Measurements from ENCODE around the gene SMAD3.

SMAD3 gene

GRCh38 chr15:67043939-67044771 is 21.2 kb upstream of the SMAD3 start:
- Histone ChIP-seq H4K20me1 (ENCODE audit: insufficient read depth, low read length) (no peaks in the 10 kb centered on the region), H2AFZ (ENCODE audit: low read depth, low read length) (no peak overlapping the region), H3K4me1 (ENCODE audit: insufficient read depth, low read length) (no peaks in the 10 kb centered on the region), H3K27me3 (ENCODE audit: insufficient read depth, low read length, poor library complexity) (peaks cover 3% of the 10 kb centered on the region), H3K9me3 (ENCODE audit: insufficient read depth, low read length, severe bottlenecking) (no peaks in the 10 kb centered on the region), H3K36me3 (ENCODE audit: insufficient read depth, low read length) (no peaks in the 10 kb centered on the region), H3K79me2 (ENCODE audit: insufficient read depth, low read length) (no peaks in the 10 kb centered on the region), H3K9ac (ENCODE audit: low read depth, low read length) (no peak overlapping the region), H3K27ac (ENCODE audit: low read length) (no peak overlapping the region), H3K4me3 (ENCODE audit: low read depth in 1 of 2, low read length in 2 of 2) (no peak overlapping the region), H3K4me2 (ENCODE audit: insufficient read depth, low read length) (no peak overlapping the region)
- DNase-seq (no peak), ATAC-seq (ENCODE audit: insufficient read depth, low read depth) (no peak)
- TF ChIP-seq CTCF (IDR thresholded peaks at IDR 0.05; ENCODE audit: borderline replicate concordance, extremely low read depth, low read length, poor library complexity, severe bottlenecking) (no peak), EZH2 (IDR thresholded peaks at IDR 0.05; ENCODE audit: borderline replicate concordance, low read depth, low read length, severe bottlenecking) (no peak)

- H3K4me3 ChIP-seq (ENCODE audit: low read depth in 1 of 2, low read length in 2 of 2), result no peak overlapping the region
- no peak overlapping the region for H3K4me2 ChIP-seq (ENCODE audit: insufficient read depth, low read length)
- no peak for TF ChIP-seq EZH2 (IDR thresholded peaks at IDR 0.05; ENCODE audit: borderline replicate concordance, low read depth, low read length, severe bottlenecking)
- TF ChIP-seq CTCF (IDR thresholded peaks at IDR 0.05; ENCODE audit: borderline replicate concordance, extremely low read depth, low read length, poor library complexity, severe bottlenecking), result no peak
- H3K4me1 ChIP-seq (ENCODE audit: insufficient read depth, low read length), result no peaks in the 10 kb centered on the region
- H3K9me3 ChIP-seq (ENCODE audit: insufficient read depth, low read length, severe bottlenecking), result no peaks in the 10 kb centered on the region
- H3K27ac ChIP-seq (ENCODE audit: low read length), result no peak overlapping the region
- H2AFZ ChIP-seq (ENCODE audit: low read depth, low read length), result no peak overlapping the region
- no peak for DNase-seq
- ATAC-seq (ENCODE audit: insufficient read depth, low read depth), result no peak
- no peak overlapping the region for H3K9ac ChIP-seq (ENCODE audit: low read depth, low read length)
- H4K20me1 ChIP-seq (ENCODE audit: insufficient read depth, low read length), result no peaks in the 10 kb centered on the region
- no peaks in the 10 kb centered on the region for H3K79me2 ChIP-seq (ENCODE audit: insufficient read depth, low read length)
- H3K27me3 ChIP-seq (ENCODE audit: insufficient read depth, low read length, poor library complexity), result no peaks in the 10 kb centered on the region
- no peaks in the 10 kb centered on the region for H3K36me3 ChIP-seq (ENCODE audit: insufficient read depth, low read length)
Measured at GRCh38 chr15:67047149-67047661, 18.2 kb upstream of the SMAD3 start.

- TF ChIP-seq CTCF (IDR thresholded peaks at IDR 0.05; ENCODE audit: borderline replicate concordance, extremely low read depth, low read length, poor library complexity, severe bottlenecking) (no peak), EZH2 (IDR thresholded peaks at IDR 0.05; ENCODE audit: borderline replicate concordance, low read depth, low read length, severe bottlenecking) (no peak)
- no peak overlapping the region for H3K9ac ChIP-seq (ENCODE audit: low read depth, low read length)
- no peaks in the 10 kb centered on the region for H3K36me3 ChIP-seq (ENCODE audit: insufficient read depth, low read length)
- no peaks in the 10 kb centered on the region for H3K79me2 ChIP-seq (ENCODE audit: insufficient read depth, low read length)
- no peaks in the 10 kb centered on the region for H3K9me3 ChIP-seq (ENCODE audit: insufficient read depth, low read length, severe bottlenecking)
- H3K27ac ChIP-seq (ENCODE audit: low read length), result no peak overlapping the region
- no peaks in the 10 kb centered on the region for H4K20me1 ChIP-seq (ENCODE audit: insufficient read depth, low read length)
- DNase-seq (no peak), ATAC-seq (ENCODE audit: insufficient read depth, low read depth) (no peak)
- H3K4me2 ChIP-seq (ENCODE audit: insufficient read depth, low read length), result no peak overlapping the region
- H3K4me3 ChIP-seq (ENCODE audit: low read depth in 1 of 2, low read length in 2 of 2), result no peak overlapping the region
- no peak overlapping the region for H2AFZ ChIP-seq (ENCODE audit: low read depth, low read length)
- H3K4me1 ChIP-seq (ENCODE audit: insufficient read depth, low read length), result no peaks in the 10 kb centered on the region
- no peaks in the 10 kb centered on the region for H3K27me3 ChIP-seq (ENCODE audit: insufficient read depth, low read length, poor library complexity)
Measured at GRCh38 chr15:67048281-67049279, 16.8 kb upstream of the SMAD3 start.
